ENCODE data around the gene LOXL3. TPM values are rescaled to one million over a fixed set of nuclear protein-coding genes. Genes with fewer than 3 reads are reported as not detected.

The LOXL3 gene
- polyA plus RNA-seq, 1 of the 3 experiments (the other 2 are of a cell fraction): 47.9 TPM

DNA sequence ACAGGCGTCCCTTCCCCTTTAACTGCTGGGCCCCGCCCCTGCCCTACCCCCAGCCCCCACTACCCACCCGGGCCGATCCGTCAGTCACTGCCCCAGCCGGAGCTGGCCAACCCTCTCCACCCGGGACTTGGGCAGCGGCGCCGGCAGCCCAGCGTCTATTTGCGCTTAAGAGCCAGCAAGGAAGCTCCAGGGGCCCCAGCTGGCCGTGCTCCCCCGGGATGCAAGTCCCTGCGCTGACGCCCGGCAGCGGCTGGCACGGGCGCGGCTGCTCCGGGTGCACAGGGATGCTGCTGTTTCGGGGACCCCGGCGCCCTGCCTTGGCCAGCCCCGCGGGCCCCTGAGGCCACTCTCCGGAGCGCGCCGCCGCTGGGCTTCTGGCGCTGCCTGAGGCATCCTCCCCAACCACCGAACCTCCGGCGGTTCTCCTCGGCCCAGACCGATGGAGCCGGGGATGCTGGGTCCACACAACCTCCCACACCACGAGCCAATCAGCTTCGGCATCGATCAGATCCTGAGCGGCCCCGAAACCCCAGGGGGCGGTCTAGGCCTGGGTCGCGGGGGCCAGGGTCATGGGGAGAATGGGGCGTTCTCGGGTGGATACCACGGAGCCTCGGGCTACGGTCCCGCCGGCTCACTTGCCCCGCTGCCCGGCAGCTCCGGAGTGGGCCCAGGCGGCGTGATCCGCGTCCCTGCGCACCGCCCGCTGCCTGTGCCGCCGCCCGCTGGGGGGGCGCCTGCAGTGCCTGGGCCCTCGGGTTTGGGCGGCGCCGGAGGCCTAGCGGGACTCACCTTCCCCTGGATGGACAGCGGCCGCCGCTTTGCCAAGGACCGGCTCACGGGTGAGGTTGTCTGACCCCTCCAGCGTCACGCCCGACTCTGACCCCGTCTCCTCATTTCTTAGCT lies 39.1 kb downstream of the LOXL3 start, which contains the start of gene TLX2:
Gene TLX2, plus strand, starts transcription at position 83 of the 903 bp plus-strand sequence. Its CDS starts 357 bp downstream, at position 440.
- Histone ChIP-seq H3K4me1 (ENCODE audit: control insufficient read depth in 1 of 2, insufficient read depth in 2 of 2, low read depth in 1 of 2, low read length in 1 of 2) (peaks cover 9 to 18% of the 10 kb centered on the region in 2 experiments; a peak in 1 of 4 replicates), H3K9me3 (no peaks in the 10 kb centered on the region), H3K4me3 (ENCODE audit: low read depth in 2 of 2, low read length in 1 of 2) (peak within 1 kb of the TSS; percentile 68 to 90), H4K20me1 (ENCODE audit: insufficient read depth) (no peaks in the 10 kb centered on the region), H3K9me2 (no peaks in the 10 kb centered on the region), H3K36me3 (replicated peaks in 1 of 2; ENCODE audit: control insufficient read depth in 1 of 2, insufficient read depth in 2 of 2, low read length in 1 of 2) (peaks cover 4% of the 10 kb centered on the region in 2 experiments), H3K4me2 (peak within 1 kb of the TSS; percentile 99), H3K27ac (ENCODE audit: low read depth in 2 of 2, low read length in 1 of 2) (peak within 1 kb of the TSS; percentile 53 to 95; a peak in 3 of 4 replicates), H3K27me3 (ENCODE audit: insufficient read depth) (no peaks in the 10 kb centered on the region), H3K79me2 (ENCODE audit: insufficient read depth) (peaks cover 23% of the 10 kb centered on the region; the same call in 1 of the 2 replicates), H3F3A (replicated peaks; ENCODE audit: insufficient read depth) (peaks cover 16% of the 10 kb centered on the region), H2AFZ (ENCODE audit: low read depth) (peak within 1 kb of the TSS; percentile 90), H3K9ac (peak within 1 kb of the TSS; percentile 71)
- peak; percentile 96 for DNase-seq
- ChIA-PET CTCF (interaction anchor here (1.4 to 3.1 kb wide), 6 partner anchors 12 to 74 kb away, joined by 3 to 14 read pairs (median 10); partner anchors contain the start of genes AUP1, CCDC142, DQX1 and HTRA2), POLR2A (interaction anchor here (0.7 to 1.9 kb wide), 12 partner anchors 8 to 74 kb away, joined by 3 to 6 read pairs (median 4); partner anchors contain the start of genes AUP1, CCDC142, DQX1 and HTRA2)
- 0 out of 2 replicates have a peak, but pooled peaks have one; percentile 55 for TF ChIP-seq POLR2AphosphoS5 (IDR thresholded peaks at IDR 0.05; ENCODE audit: low read depth, low read length)
- 0 out of 2 replicates have a peak, but pooled peaks have one; percentile 9 for TF ChIP-seq RAD21 (IDR thresholded peaks at IDR 0.05; ENCODE audit: low read length)
- 0 out of 2 replicates have a peak, but pooled peaks have one; percentile 4 for TF ChIP-seq SMC3 (IDR thresholded peaks at IDR 0.05; ENCODE audit: low read depth, low read length)
- 0 out of 2 replicates have a peak, but pooled peaks have one; percentile 44 for TF ChIP-seq TAF1 (IDR thresholded peaks at IDR 0.05; ENCODE audit: borderline replicate concordance, low read depth, low read length)
- no peak for TF ChIP-seq SIN3A (IDR thresholded peaks at IDR 0.05; ENCODE audit: borderline replicate concordance, low read depth, low read length)
- TF ChIP-seq, protein P1, sequence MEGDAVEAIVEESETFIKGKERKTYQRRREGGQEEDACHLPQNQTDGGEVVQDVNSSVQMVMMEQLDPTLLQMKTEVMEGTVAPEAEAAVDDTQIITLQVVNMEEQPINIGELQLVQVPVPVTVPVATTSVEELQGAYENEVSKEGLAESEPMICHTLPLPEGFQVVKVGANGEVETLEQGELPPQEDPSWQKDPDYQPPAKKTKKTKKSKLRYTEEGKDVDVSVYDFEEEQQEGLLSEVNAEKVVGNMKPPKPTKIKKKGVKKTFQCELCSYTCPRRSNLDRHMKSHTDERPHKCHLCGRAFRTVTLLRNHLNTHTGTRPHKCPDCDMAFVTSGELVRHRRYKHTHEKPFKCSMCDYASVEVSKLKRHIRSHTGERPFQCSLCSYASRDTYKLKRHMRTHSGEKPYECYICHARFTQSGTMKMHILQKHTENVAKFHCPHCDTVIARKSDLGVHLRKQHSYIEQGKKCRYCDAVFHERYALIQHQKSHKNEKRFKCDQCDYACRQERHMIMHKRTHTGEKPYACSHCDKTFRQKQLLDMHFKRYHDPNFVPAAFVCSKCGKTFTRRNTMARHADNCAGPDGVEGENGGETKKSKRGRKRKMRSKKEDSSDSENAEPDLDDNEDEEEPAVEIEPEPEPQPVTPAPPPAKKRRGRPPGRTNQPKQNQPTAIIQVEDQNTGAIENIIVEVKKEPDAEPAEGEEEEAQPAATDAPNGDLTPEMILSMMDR (IDR thresholded peaks at IDR 0.05): peak; percentile 25
- TF ChIP-seq, protein P2, sequence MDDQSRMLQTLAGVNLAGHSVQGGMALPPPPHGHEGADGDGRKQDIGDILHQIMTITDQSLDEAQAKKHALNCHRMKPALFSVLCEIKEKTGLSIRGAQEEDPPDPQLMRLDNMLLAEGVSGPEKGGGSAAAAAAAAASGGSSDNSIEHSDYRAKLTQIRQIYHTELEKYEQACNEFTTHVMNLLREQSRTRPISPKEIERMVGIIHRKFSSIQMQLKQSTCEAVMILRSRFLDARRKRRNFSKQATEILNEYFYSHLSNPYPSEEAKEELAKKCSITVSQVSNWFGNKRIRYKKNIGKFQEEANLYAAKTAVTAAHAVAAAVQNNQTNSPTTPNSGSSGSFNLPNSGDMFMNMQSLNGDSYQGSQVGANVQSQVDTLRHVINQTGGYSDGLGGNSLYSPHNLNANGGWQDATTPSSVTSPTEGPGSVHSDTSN (IDR thresholded peaks at IDR 0.05): peak; percentile 70
- TF ChIP-seq NRF1 (IDR thresholded peaks at IDR 0.05; ENCODE audit: low read depth, low read length): 0 out of 2 replicates have a peak, but pooled peaks have one; percentile 2
- TF ChIP-seq MXI1 (IDR thresholded peaks at IDR 0.05; ENCODE audit: low read depth, low read length): peak; percentile 48
- no peak for TF ChIP-seq IRF3 (IDR thresholded peaks at IDR 0.05; ENCODE audit: low read depth, low read length)
- TF ChIP-seq RFX5 (IDR thresholded peaks at IDR 0.05; ENCODE audit: low read length): no peak
- WGBS (ENCODE audit: low lambda C conversion rate): 30% methylated on average over 18 of the region's 82 CpGs
